ENCODE data around the gene FPR2. TPM values are rescaled to one million over a fixed set of nuclear protein-coding genes. Genes with fewer than 3 reads are reported as not detected.

FPR2 gene
- polyA plus RNA-seq, 1 donor from 2014 or later: not detected

- Histone ChIP-seq H3K27me3 (ENCODE audit: insufficient read depth, low read depth, low read length) (no peaks in the 10 kb centered on the region), H3K9me2 (ENCODE audit: insufficient read depth, low read length) (no peaks in the 10 kb centered on the region), H3K4me3 (ENCODE audit: low read length) (no peak overlapping the region), H3K9ac (ENCODE audit: low read length) (no peak overlapping the region), H3K27ac (ENCODE audit: low read length) (no peak overlapping the region), H3K9me3 (ENCODE audit: low read length) (peaks cover 5% of the 10 kb centered on the region), H3K4me2 (ENCODE audit: low read length) (no peak overlapping the region), H3K79me2 (replicated peaks; ENCODE audit: insufficient read depth, low read length) (no peaks in the 10 kb centered on the region), H2AFZ (ENCODE audit: low read depth, low read length) (no peak overlapping the region), H3K36me3 (ENCODE audit: insufficient read depth, low read length) (no peaks in the 10 kb centered on the region), H4K20me1 (ENCODE audit: insufficient read depth) (no peaks in the 10 kb centered on the region), H3F3A (ENCODE audit: insufficient read depth, low read length, poor library complexity, severe bottlenecking) (no peaks in the 10 kb centered on the region)
- no peak for TF ChIP-seq RAD21 (conservative IDR thresholded peaks at IDR 0.05)
- TF ChIP-seq, protein P1, sequence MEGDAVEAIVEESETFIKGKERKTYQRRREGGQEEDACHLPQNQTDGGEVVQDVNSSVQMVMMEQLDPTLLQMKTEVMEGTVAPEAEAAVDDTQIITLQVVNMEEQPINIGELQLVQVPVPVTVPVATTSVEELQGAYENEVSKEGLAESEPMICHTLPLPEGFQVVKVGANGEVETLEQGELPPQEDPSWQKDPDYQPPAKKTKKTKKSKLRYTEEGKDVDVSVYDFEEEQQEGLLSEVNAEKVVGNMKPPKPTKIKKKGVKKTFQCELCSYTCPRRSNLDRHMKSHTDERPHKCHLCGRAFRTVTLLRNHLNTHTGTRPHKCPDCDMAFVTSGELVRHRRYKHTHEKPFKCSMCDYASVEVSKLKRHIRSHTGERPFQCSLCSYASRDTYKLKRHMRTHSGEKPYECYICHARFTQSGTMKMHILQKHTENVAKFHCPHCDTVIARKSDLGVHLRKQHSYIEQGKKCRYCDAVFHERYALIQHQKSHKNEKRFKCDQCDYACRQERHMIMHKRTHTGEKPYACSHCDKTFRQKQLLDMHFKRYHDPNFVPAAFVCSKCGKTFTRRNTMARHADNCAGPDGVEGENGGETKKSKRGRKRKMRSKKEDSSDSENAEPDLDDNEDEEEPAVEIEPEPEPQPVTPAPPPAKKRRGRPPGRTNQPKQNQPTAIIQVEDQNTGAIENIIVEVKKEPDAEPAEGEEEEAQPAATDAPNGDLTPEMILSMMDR (IDR thresholded peaks at IDR 0.05; ENCODE audit: poor library complexity, severe bottlenecking): no peak
- no peak for TF ChIP-seq EP300 (conservative IDR thresholded peaks at IDR 0.05; ENCODE audit: poor library complexity, severe bottlenecking)
- TF ChIP-seq, protein P2, sequence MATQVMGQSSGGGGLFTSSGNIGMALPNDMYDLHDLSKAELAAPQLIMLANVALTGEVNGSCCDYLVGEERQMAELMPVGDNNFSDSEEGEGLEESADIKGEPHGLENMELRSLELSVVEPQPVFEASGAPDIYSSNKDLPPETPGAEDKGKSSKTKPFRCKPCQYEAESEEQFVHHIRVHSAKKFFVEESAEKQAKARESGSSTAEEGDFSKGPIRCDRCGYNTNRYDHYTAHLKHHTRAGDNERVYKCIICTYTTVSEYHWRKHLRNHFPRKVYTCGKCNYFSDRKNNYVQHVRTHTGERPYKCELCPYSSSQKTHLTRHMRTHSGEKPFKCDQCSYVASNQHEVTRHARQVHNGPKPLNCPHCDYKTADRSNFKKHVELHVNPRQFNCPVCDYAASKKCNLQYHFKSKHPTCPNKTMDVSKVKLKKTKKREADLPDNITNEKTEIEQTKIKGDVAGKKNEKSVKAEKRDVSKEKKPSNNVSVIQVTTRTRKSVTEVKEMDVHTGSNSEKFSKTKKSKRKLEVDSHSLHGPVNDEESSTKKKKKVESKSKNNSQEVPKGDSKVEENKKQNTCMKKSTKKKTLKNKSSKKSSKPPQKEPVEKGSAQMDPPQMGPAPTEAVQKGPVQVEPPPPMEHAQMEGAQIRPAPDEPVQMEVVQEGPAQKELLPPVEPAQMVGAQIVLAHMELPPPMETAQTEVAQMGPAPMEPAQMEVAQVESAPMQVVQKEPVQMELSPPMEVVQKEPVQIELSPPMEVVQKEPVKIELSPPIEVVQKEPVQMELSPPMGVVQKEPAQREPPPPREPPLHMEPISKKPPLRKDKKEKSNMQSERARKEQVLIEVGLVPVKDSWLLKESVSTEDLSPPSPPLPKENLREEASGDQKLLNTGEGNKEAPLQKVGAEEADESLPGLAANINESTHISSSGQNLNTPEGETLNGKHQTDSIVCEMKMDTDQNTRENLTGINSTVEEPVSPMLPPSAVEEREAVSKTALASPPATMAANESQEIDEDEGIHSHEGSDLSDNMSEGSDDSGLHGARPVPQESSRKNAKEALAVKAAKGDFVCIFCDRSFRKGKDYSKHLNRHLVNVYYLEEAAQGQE (IDR thresholded peaks at IDR 0.05; ENCODE audit: borderline replicate concordance): no peak
- no peak for TF ChIP-seq MXI1 (conservative IDR thresholded peaks at IDR 0.05; ENCODE audit: poor library complexity, severe bottlenecking)
- no peak for TF ChIP-seq POLR2AphosphoS5 (IDR thresholded peaks at IDR 0.05)
- no peak for TF ChIP-seq SMC3 (conservative IDR thresholded peaks at IDR 0.05; ENCODE audit: poor library complexity)
- no peak for TF ChIP-seq EZH2 (IDR thresholded peaks at IDR 0.05; ENCODE audit: borderline replicate concordance, insufficient read depth, low read length, poor library complexity, severe bottlenecking)
- TF ChIP-seq TAF1 (IDR thresholded peaks at IDR 0.05; ENCODE audit: low read depth): no peak
Observed at GRCh38 chr19:51800473-51801244, 39.7 kb downstream of the FPR2 start.

GRCh38 chr19:51802775-51803174 is 41.8 kb downstream of the FPR2 start:
- H3K27ac ChIP-seq (ENCODE audit: low read length): no peak overlapping the region
- H3K9ac ChIP-seq (ENCODE audit: low read length): no peak overlapping the region
- H3K27me3 ChIP-seq (ENCODE audit: insufficient read depth, low read depth, low read length): no peaks in the 10 kb centered on the region
- H3K36me3 ChIP-seq (ENCODE audit: insufficient read depth, low read length): no peaks in the 10 kb centered on the region
- H3K9me3 ChIP-seq (ENCODE audit: low read length): no peaks in the 10 kb centered on the region
- no peak overlapping the region for H3K4me3 ChIP-seq (ENCODE audit: low read length)
- no peaks in the 10 kb centered on the region for H3K9me2 ChIP-seq (ENCODE audit: insufficient read depth, low read length)
- H2AFZ ChIP-seq (ENCODE audit: low read depth, low read length): no peak overlapping the region
- H3F3A ChIP-seq (ENCODE audit: insufficient read depth, low read length, poor library complexity, severe bottlenecking): no peaks in the 10 kb centered on the region
- no peaks in the 10 kb centered on the region for H4K20me1 ChIP-seq (ENCODE audit: insufficient read depth)
- no peak overlapping the region for H3K4me2 ChIP-seq (ENCODE audit: low read length)
- H3K79me2 ChIP-seq (replicated peaks; ENCODE audit: insufficient read depth, low read length): no peaks in the 10 kb centered on the region
- no peak for TF ChIP-seq MXI1 (conservative IDR thresholded peaks at IDR 0.05; ENCODE audit: poor library complexity, severe bottlenecking)
- TF ChIP-seq RAD21 (conservative IDR thresholded peaks at IDR 0.05): no peak
- TF ChIP-seq, protein P2 (IDR thresholded peaks at IDR 0.05; ENCODE audit: borderline replicate concordance): no peak
- TF ChIP-seq EZH2 (IDR thresholded peaks at IDR 0.05; ENCODE audit: borderline replicate concordance, insufficient read depth, low read length, poor library complexity, severe bottlenecking): no peak
